ENCODE data around the gene NDUFS5.
"Not testable (repeated sequence)": the region's sequence is repeated elsewhere in the genome, so short reads cannot be mapped to it uniquely, and the experiment has no call there.

The NDUFS5 gene

GRCh38 chr1:39016604-39017171 is 9.5 kb upstream of the NDUFS5 start:
- no peak for DNase-seq (ENCODE audit: low read depth)

DNA sequence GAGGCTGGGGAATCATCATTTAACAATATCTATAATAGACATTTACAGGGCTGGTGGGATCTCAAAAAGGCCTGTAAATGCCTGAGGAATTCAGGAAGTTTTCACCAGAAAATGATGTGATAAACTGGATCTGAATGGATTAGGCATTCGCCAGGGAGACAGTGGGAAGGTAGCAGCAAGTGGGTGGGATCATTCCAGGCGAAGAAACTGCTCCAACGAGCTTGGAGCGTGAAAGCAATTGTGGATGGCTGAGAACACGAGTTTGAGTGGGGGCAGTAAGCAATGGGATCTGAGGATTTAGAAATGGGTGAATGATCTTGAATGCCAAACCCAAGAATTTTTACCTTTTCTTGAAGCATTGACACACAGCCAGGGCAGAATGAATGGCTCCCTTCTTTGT is 8.9 kb upstream of the NDUFS5 start:
- no peak for DNase-seq (ENCODE audit: low read depth)

GRCh38 chr1:39020494-39020893 is 5.7 kb upstream of the NDUFS5 start:
- not testable (repeated sequence) for DNase-seq (ENCODE audit: low read depth)

DNA sequence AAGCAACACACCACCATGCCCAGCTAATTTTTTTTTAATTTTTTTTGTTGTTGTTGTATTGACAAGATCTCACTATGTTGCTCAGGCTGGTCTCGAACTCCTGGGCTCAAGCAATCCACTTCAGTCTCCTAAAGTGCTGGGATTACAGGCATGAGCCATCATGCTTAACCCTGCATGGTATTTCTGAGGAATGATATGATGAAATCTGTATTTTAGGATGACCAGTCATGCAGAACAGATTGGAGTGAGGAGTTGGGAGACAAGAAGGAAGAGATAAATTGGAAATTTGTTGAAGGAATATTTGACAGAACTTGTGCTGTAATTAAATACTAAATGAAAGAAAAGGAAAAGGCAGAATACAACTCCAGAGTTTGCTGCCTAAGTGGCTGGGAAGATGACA is 4.7 kb upstream of the NDUFS5 start:
- no peak for DNase-seq (ENCODE audit: low read depth)

- DNase-seq (ENCODE audit: low read depth) = no peak
These were observed 3.0 kb upstream of the NDUFS5 start for GRCh38 chr1:39023140-39023539.

- DNase-seq (ENCODE audit: low read depth) = no peak
These were observed 837 bp downstream of the NDUFS5 start for GRCh38 chr1:39026866-39027507.

GRCh38 chr1:39034114-39034654 is 8.0 kb downstream of the NDUFS5 start:
- DNase-seq (ENCODE audit: low read depth) = no peak

- no peak for DNase-seq (ENCODE audit: low read depth)
These were observed 10.5 kb downstream of the NDUFS5 start for GRCh38 chr1:39036678-39037077.

DNA sequence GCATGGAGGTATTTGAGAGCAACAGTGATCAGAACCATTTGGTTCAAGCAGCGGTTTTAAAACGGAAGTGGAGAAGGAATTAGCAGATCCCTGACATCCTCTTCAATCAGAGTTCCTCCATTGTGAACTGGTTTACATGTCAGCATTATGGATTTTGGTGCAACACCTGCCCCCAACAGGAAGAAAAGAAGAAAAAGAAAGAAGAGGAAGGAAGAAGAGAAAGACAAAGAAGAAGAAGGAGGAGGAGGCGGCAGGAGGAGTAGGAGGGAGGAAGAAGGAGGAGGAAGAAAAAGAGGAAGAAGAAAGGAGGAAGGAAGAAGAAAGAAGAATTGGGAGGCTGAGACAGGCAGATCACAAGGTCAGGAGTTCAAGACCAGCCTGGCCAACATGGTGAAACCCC is 17.4 kb downstream of the NDUFS5 start:
- no peak for DNase-seq (ENCODE audit: low read depth)

DNA sequence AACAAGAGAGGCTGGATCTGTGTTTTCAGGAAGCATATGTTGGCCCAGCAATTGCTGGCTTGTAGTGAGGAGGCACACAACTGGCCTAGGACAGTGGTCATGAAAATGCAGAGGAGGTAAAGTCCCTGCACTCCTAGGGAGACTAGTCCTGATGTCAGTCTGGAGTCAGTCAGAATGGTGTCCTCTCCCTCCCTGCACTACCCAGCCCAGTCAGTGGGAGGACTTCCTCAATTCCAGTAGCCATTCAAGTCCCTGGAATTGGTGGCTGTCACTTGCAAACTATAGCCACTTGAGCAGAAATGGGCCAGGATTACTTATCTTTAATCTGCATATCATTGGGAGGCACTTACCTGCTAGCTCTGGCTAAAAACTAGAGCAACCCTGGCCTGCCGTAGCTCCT is 18.6 kb downstream of the NDUFS5 start:
- DNase-seq (ENCODE audit: low read depth) = no peak

- DNase-seq (ENCODE audit: low read depth) = no peak
These were observed 19.1 kb downstream of the NDUFS5 start for GRCh38 chr1:39045231-39045630.

GRCh38 chr1:39046613-39047210 is 20.6 kb downstream of the NDUFS5 start:
- no peak for DNase-seq (ENCODE audit: low read depth)

GRCh38 chr1:39047374-39048229 is 21.5 kb downstream of the NDUFS5 start:
- peak; percentile 17 for DNase-seq (ENCODE audit: low read depth)

- DNase-seq (ENCODE audit: low read depth) = no peak
These were observed 22.7 kb downstream of the NDUFS5 start for GRCh38 chr1:39048745-39049370.

GRCh38 chr1:39050001-39050400 is 23.9 kb downstream of the NDUFS5 start:
- DNase-seq (ENCODE audit: low read depth) = no peak

GRCh38 chr1:39051193-39051850 is 25.2 kb downstream of the NDUFS5 start:
- DNase-seq (ENCODE audit: low read depth) = not testable (repeated sequence)

DNA sequence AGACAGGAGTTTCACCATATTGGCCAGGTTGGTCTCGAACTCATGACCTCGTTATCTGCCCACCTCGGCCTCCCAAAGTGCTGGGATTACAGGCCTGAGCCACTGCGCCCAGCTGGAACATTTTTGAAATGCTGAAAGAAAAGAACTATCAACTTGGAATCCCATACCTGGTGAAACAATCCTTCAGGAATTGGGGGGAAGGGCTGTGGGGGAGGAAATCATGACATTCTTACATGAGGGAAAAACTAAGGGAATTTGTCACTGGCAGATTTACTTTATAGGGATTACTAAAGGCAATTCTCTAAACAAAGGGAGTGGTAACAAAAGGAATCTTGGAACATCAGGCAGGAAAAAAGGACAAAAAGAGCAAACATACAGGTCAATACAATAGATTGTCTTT is 25.8 kb downstream of the NDUFS5 start:
- DNase-seq (ENCODE audit: low read depth) = no peak

DNA sequence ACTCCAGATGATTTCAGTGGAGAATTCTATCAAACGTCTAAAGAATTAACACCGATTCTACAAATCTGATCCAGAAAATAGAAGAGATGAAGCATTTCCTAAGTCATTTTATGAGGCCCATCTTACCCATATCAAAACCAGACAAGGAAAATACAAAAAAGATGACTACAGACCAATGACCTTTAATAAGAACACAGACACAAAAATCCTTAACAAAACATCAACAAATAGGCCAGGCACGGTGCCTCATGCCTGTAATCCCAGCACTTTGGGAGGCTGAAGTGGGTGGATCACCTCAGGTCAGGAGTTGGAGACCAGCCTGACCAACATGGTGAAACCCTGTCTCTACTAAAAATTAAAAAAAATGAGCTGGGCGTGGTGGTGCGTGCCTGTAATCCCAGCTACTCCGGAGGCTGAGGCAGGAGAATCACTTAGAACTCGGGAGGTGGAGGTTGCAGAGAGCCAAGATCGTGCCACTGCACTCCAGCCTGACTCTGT is 29.1 kb downstream of the NDUFS5 start:
- not testable (repeated sequence) for DNase-seq (ENCODE audit: low read depth)

DNA sequence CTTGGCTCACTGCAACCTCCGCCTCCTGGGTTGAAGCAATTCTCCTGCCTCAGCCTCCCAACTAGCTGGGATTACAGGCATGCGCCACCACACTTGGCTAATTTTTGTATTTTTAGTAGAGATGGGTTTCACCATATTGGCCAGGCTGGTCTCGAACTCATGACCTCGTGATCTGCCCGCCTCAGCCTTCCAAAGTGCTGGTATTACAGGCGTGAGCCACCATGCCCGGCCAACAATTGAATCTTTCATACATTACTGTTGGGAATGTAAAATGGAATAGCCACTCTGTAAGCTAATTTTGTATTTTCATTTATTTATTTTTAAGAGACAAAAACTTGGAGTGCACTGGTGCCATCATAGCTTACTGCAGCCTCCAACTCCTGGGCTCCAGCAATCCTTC is 35.4 kb downstream of the NDUFS5 start:
- not testable (repeated sequence) for DNase-seq (ENCODE audit: low read depth)

GRCh38 chr1:39061951-39062350 is 35.8 kb downstream of the NDUFS5 start:
- DNase-seq (ENCODE audit: low read depth) = no peak

DNA sequence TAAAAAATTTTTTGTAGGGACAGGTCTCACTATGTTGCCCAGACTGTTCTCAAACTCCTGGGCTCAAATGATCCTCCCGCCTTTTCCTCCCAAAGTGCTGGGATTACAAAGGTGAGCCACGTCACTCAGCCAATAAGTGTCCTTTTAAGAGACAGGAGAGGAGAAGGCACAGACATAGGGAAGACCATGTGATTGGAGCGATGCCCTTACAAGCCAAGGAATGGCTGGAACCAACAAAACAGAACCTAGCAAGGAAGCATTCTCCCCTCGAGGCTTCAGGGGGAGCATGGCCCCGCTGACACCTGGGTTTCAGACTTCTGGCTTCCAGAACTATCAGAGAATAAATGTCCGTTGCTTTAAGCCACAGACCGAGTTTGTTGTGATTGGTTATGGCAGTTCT is 37.0 kb downstream of the NDUFS5 start:
- DNase-seq (ENCODE audit: low read depth) = no peak

Data from HS-27A (cell line).